K562 (cell line): ENCODE data around the gene SPATS2L. TPM values are rescaled to one million over a fixed set of nuclear protein-coding genes. Genes with fewer than 3 reads are reported as not detected.

Source experiments
- ATAC-seq: fragments of 200-7000 bp; cut with Tn5 transposase; 3 replicates; pipeline ENCODE4 v1.9.1; 2020; ENCODE audit warnings: moderate library complexity
- BruUV-seq: library from RNA; stranded (reverse); fragments of 400-500 nt; replicated peaks from 2 replicates; lab custom pipeline; 2021; lab: Mats Ljungman, UMichigan
- CTCF ChIA-PET: fragments of 300-600 bp; formaldehyde crosslinking; extraction: SDS; loops from one replicate; lab custom pipeline; 2021; ENCODE audit warnings: low intra/inter-chr PET ratio; lab: Yijun Ruan, JAX
- POLR2A ChIA-PET: fragments of 300-600, 350-650 bp; sonication (Branson Sonifier 250); formaldehyde crosslinking; extraction: SDS; loops from one replicate; lab custom pipeline; 2021; ENCODE audit warnings: antibody characterized with exemption, inconsistent platforms; lab: Yijun Ruan, JAX
- DNase-seq, 4 experiments: peaks; one replicate each; pipeline versions ENCODE4 v3.0.0 to v3.0.0-alpha.2; 2011 to 2018; ENCODE audit warnings: low spot score in 3 of 4, mixed read lengths in 3 of 4; ENCODE audit errors: extremely low read depth in 1 of 4
- FAIRE-seq: peaks from 2 replicates; lab custom pipeline; 2011; peaks lifted over from hg19 to GRCh38; lab: Jason Lieb, UNC
- H2AFZ ChIP-seq: 2 replicates; pipeline ENCODE4 v1.6.0; 2011; ENCODE audit warnings: low read depth, low read length, control low read depth, inconsistent platforms
- H3K27ac ChIP-seq: fragments of 200-600 bp; 3 replicates; pipeline ENCODE4 v1.8.0; 2011; ENCODE audit warnings: low read depth, mild to moderate bottlenecking, control low read depth, inconsistent platforms, low read length, moderate library complexity, mixed read lengths; ENCODE audit errors: extremely low read depth
- H3K27me3 ChIP-seq, 2 experiments: fragments of 300-600 bp in 1 of 2; 2 replicates in 1 of 2; 3 replicates in 1 of 2; pipeline versions ENCODE4 v1.6.0 to v1.8.0; 2011; ENCODE audit warnings: inconsistent platforms in 2 of 2, low read length in 2 of 2, mild to moderate bottlenecking in 1 of 2, mixed read lengths in 1 of 2, moderate library complexity in 1 of 2; ENCODE audit not compliant: control insufficient read depth in 2 of 2, insufficient read depth in 2 of 2
- H3K36me3 ChIP-seq: fragments of 300-600 bp; 3 replicates; pipeline ENCODE4 v1.8.0; 2011; ENCODE audit warnings: mild to moderate bottlenecking, low read length, inconsistent platforms; ENCODE audit not compliant: control insufficient read depth, insufficient read depth
- H3K4me1 ChIP-seq, 2 experiments: fragments of 200-600 bp in 1 of 2; replicated peaks in 1 of 2; 2 replicates in 1 of 2; 3 replicates in 1 of 2; pipeline versions ENCODE4 v1.5.1 to v1.8.0; 2011; ENCODE audit warnings: inconsistent platforms in 2 of 2, low read length in 2 of 2, mild to moderate bottlenecking in 1 of 2, mixed read lengths in 1 of 2, moderate library complexity in 1 of 2; ENCODE audit not compliant: control insufficient read depth in 2 of 2, insufficient read depth in 2 of 2
- H3K4me2 ChIP-seq: 2 replicates; pipeline ENCODE4 v1.6.1; 2011; ENCODE audit warnings: low read length, control low read depth, inconsistent platforms, mixed read lengths; ENCODE audit not compliant: insufficient read depth
- H3K4me3 ChIP-seq: fragments of 200-600 bp; sonication (generic), shearing (Covaris generic); 2 replicates; pipeline ENCODE4 v1.5.1; 2016; ENCODE audit warnings: control low read depth, inconsistent platforms
- H3K79me2 ChIP-seq: fragments of 200-600 bp; 3 replicates; pipeline ENCODE4 v1.8.0; 2011; ENCODE audit warnings: low read length, inconsistent platforms; ENCODE audit not compliant: control insufficient read depth, insufficient read depth
- H3K9ac ChIP-seq, 2 experiments: 2 replicates each; pipeline versions ENCODE4 v1.6.0 to v1.6.1; 2011; ENCODE audit warnings: low read depth in 2 of 2, low read length in 2 of 2, control low read depth in 1 of 2, inconsistent platforms in 1 of 2, mild to moderate bottlenecking in 1 of 2, mixed read lengths in 1 of 2; ENCODE audit not compliant: insufficient read depth in 1 of 2
- H3K9me1 ChIP-seq: one replicate; pipeline ENCODE4 v1.6.0; 2011; ENCODE audit warnings: inconsistent platforms, mild to moderate bottlenecking, low read length, moderate library complexity; ENCODE audit not compliant: control insufficient read depth, insufficient read depth
- H3K9me3 ChIP-seq: replicated peaks from 2 replicates; pipeline ENCODE4 v1.5.1; 2011; ENCODE audit warnings: low read depth, low read length, inconsistent platforms; ENCODE audit not compliant: control insufficient read depth, insufficient read depth
- H4K20me1 ChIP-seq: replicated peaks from 2 replicates; pipeline ENCODE4 v1.6.1; 2011; ENCODE audit warnings: low read length, inconsistent platforms, mixed read lengths; ENCODE audit not compliant: control insufficient read depth, insufficient read depth
- ARID2 ChIP-seq: fragments of 450-650 bp; IDR thresholded peaks from 2 replicates; pipeline ENCODE4 v1.6.1; 2017; ENCODE audit warnings: antibody characterized with exemption, mild to moderate bottlenecking
- CAMTA2 ChIP-seq: fragments of 250-450 bp; sonication (Bioruptor Pico); conservative IDR thresholded peaks from 2 replicates; pipeline ENCODE4 v1.5.1; 2022
- DIDO1 ChIP-seq: fragments of 450-650 bp; IDR thresholded peaks from 2 replicates; pipeline ENCODE4 v1.6.1; 2016; ENCODE audit warnings: low read depth, missing biosample characterization, missing genetic modification characterization
- EP300 ChIP-seq: IDR thresholded peaks from 2 replicates; pipeline ENCODE4 v1.6.1; 2012; ENCODE audit warnings: low read length, improper control_type of control experiment
- ILK ChIP-seq: fragments of 450-650 bp; IDR thresholded peaks from 2 replicates; pipeline ENCODE4 v1.6.1; 2016; ENCODE audit warnings: missing genetic modification characterization, low read depth, mild to moderate bottlenecking, missing compliant biosample characterization, moderate library complexity, borderline replicate concordance
- IRF2 ChIP-seq: sonication (generic); formaldehyde crosslinking; IDR thresholded peaks from 2 replicates; pipeline ENCODE4 v1.8.1; 2022; ENCODE audit warnings: mild to moderate bottlenecking, missing genetic modification reagents
- MCM7 ChIP-seq, 2 experiments: fragments of 450-650 bp; IDR thresholded peaks; 2 replicates each; pipeline ENCODE4 v1.6.1; 2016 to 2018
- MTA1 ChIP-seq: fragments of 450-650 bp; IDR thresholded peaks from 2 replicates; pipeline ENCODE4 v1.6.1; 2017; ENCODE audit warnings: borderline replicate concordance
- MYC ChIP-seq, 2 experiments: fragments of 250-450 bp in 1 of 2; sonication (Bioruptor Pico) in 1 of 2; IDR thresholded peaks; 2 replicates each; pipeline versions ENCODE4 v1.5.1 to v1.6.1; 2012 to 2021; ENCODE audit warnings: low read depth in 2 of 2, borderline replicate concordance in 1 of 2, improper control_type of control experiment in 1 of 2, low read length in 1 of 2, mild to moderate bottlenecking in 1 of 2, moderate library complexity in 1 of 2
- PHB ChIP-seq: fragments of 250-450 bp; sonication (Bioruptor Pico); IDR thresholded peaks from 2 replicates; pipeline ENCODE4 v1.5.0; 2021
- POLR2B ChIP-seq: fragments of 450-650 bp; IDR thresholded peaks from 2 replicates; pipeline ENCODE4 v1.6.1; 2018; ENCODE audit warnings: low read depth; ENCODE audit not compliant: partially characterized antibody
- RBM14 ChIP-seq: fragments of 200-400 bp; formaldehyde crosslinking; IDR thresholded peaks from 2 replicates; pipeline ENCODE4 v1.6.1; 2018; ENCODE audit warnings: low read depth, mild to moderate bottlenecking, low read length, moderate library complexity, borderline replicate concordance; ENCODE audit not compliant: insufficient read depth
- SMC3 ChIP-seq: conservative IDR thresholded peaks from 2 replicates; pipeline ENCODE4 v1.6.1; 2011; ENCODE audit warnings: low read depth, low read length, improper control_type of control experiment; ENCODE audit not compliant: insufficient read depth
- TFAM ChIP-seq: fragments of 250-450 bp; sonication (Bioruptor Pico); conservative IDR thresholded peaks from 2 replicates; pipeline ENCODE4 v1.5.0; 2021; ENCODE audit warnings: mild to moderate bottlenecking, moderate library complexity
- WHSC1 ChIP-seq: IDR thresholded peaks from one replicate; pipeline ENCODE4 v1.6.1; 2012; ENCODE audit warnings: low read length, control low read depth, inconsistent platforms
- ZFPM2 ChIP-seq: fragments of 250-450 bp; sonication (Bioruptor Pico); IDR thresholded peaks from 2 replicates; pipeline ENCODE4 v1.5.1; 2022; ENCODE audit warnings: mild to moderate bottlenecking
- ZNF134 ChIP-seq: fragments of 250-450 bp; sonication (Bioruptor Pico); conservative IDR thresholded peaks from 2 replicates; pipeline ENCODE4 v1.4.0; 2020
- WGBS: fragments of 100-300 bp; shearing (Covaris generic); methylation state at CpG from one replicate; pipeline ENCODE4 v1.1.6; 2016; ENCODE audit warnings: low coverage, mixed read lengths; ENCODE audit not compliant: insufficient coverage; ENCODE audit errors: missing lambda C conversion rate; 5-methylcytosine and 5-hydroxymethylcytosine counted together
- in situ Hi-C: fragments of 300-500 bp; cut with MboI; formaldehyde crosslinking; loops from 4 replicates; pipeline ENCODE4 v1.15.0; 2018; ENCODE audit warnings: inconsistent platforms, mixed read lengths
- intact Hi-C: fragments of 100-400 bp; cut with micrococcal nuclease; formaldehyde crosslinking; loops from 2 replicates; pipeline ENCODE4 v1.14.2; 2022
- polyA plus RNA-seq, 8 experiments: library from polyadenylated mRNA; depleted of rRNA in 4 of 8; stranded (reverse) in 5 of 8; unstranded in 3 of 8; fragments of >200 nt; fragmentation: Nextera tagmentation in 2 of 8; fragmentation: Illumina TruSeq in 1 of 8; extraction: Ambion mirVana in 2 of 8; extraction: Trizol in 1 of 8; gene quantifications; 2 replicates each; pipeline versions ENCODE4 v1.2.1 to v1.2.3, GENCODE V29; 2011 to 2014; ENCODE audit warnings: inconsistent platforms in 1 of 8, missing spikeins in 1 of 8
- total RNA-seq, 7 experiments: library from RNA; depleted of rRNA in 6 of 7; stranded (reverse); fragments of >200 nt in 6 of 7; fragmentation: Illumina TruSeq in 2 of 7; extraction: Trizol in 2 of 7; gene quantifications; 2 replicates each; pipeline versions ENCODE4 v1.2.1 to v1.2.3, GENCODE V29; 2011 to 2021; ENCODE audit warnings: low replicate concordance in 1 of 7
- TF ChIP-seq, protein P1 (sequence below): fragments of 250-450 bp; sonication (Bioruptor Pico); IDR thresholded peaks from 2 replicates; pipeline ENCODE4 v1.9.0; 2021; ENCODE audit warnings: mild to moderate bottlenecking, inconsistent platforms
- TF ChIP-seq, protein P2 (sequence below), 2 experiments: fragments of 450-650 bp in 1 of 2; sonication (generic) in 1 of 2; formaldehyde crosslinking in 1 of 2; IDR thresholded peaks in 1 of 2; conservative IDR thresholded peaks in 1 of 2; 2 replicates each; pipeline versions ENCODE4 v1.6.1 to v1.8.1; 2016 to 2023; ENCODE audit warnings: mild to moderate bottlenecking in 2 of 2, moderate library complexity in 2 of 2, inconsistent platforms in 1 of 2, missing genetic modification reagents in 1 of 2
- TF ChIP-seq, protein P3 (sequence below): fragments of 250-450 bp; sonication (Bioruptor Pico); IDR thresholded peaks from 2 replicates; pipeline ENCODE4 v1.5.0; 2022; ENCODE audit warnings: mild to moderate bottlenecking

SPATS2L gene
- total and polyA plus RNA-seq, 9 of the 15 experiments (the other 6 are each of a cell fraction or from before 2014, with no cell fraction given): 11.3 to 41.5 (median 24.9) TPM

DNA sequence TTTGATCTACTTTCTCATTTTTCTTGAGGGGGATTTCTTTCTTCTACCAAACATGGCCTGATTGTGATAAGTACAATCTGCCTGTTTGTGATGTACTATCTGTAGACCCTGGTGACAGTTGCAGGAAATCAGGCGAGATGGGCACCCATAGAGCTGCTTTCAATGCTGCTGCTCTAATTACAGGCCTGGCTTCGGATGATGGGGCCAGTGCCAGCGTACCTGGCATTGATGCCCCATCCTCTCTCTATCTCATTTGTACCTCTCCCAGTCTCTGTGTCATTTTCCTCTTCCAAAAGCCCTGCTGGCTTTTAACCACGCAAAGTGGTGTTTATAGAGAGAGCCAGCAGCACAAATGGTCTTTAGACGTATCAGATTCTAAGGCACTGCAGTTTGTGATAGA is 133.5 kb downstream of the SPATS2L start:
- Histone ChIP-seq H3K9me1 (no peaks in the 10 kb centered on the region), H3K4me3 (no peak overlapping the region), H3K4me2 (no peak overlapping the region), H3K9me3 (no peaks in the 10 kb centered on the region), H3K27ac (no peak overlapping the region), H3K79me2 (no peaks in the 10 kb centered on the region), H3K36me3 (no peaks in the 10 kb centered on the region), H3K4me1 (no peaks in the 10 kb centered on the region), H2AFZ (no peak overlapping the region), H3K27me3 (no peaks in the 10 kb centered on the region), H4K20me1 (no peaks in the 10 kb centered on the region), H3K9ac (no peak overlapping the region)
- no TSS peak for BruUV-seq
- DNase-seq: no peak
- in situ Hi-C loops: no loop called here
- TF ChIP-seq CAMTA2 (CRISPR knock-in tag) (no peak), RBM14 (no peak), MCM7 (IDR thresholded peaks at IDR 0.05) (no peak), WHSC1 (no peak), ARID2 (no peak), EP300 (no peak), PHB (CRISPR knock-in tag) (no peak), IRF2 (CRISPR knock-in tag) (no peak), MTA1 (no peak), ZFPM2 (no peak), POLR2B (no peak), ZNF134 (CRISPR knock-in tag) (no peak), MYC (IDR thresholded peaks at IDR 0.05; ENCODE audit: low read depth, low read length) (no peak), MYC (CRISPR knock-in tag; IDR thresholded peaks at IDR 0.05; ENCODE audit: borderline replicate concordance, low read depth) (no peak), SMC3 (no peak), TFAM (no peak), DIDO1 (no peak), ILK (tag) (no peak)
- TF ChIP-seq, protein P1, sequence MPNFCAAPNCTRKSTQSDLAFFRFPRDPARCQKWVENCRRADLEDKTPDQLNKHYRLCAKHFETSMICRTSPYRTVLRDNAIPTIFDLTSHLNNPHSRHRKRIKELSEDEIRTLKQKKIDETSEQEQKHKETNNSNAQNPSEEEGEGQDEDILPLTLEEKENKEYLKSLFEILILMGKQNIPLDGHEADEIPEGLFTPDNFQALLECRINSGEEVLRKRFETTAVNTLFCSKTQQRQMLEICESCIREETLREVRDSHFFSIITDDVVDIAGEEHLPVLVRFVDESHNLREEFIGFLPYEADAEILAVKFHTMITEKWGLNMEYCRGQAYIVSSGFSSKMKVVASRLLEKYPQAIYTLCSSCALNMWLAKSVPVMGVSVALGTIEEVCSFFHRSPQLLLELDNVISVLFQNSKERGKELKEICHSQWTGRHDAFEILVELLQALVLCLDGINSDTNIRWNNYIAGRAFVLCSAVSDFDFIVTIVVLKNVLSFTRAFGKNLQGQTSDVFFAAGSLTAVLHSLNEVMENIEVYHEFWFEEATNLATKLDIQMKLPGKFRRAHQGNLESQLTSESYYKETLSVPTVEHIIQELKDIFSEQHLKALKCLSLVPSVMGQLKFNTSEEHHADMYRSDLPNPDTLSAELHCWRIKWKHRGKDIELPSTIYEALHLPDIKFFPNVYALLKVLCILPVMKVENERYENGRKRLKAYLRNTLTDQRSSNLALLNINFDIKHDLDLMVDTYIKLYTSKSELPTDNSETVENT (CRISPR knock-in tag): no peak
- TF ChIP-seq, protein P2, sequence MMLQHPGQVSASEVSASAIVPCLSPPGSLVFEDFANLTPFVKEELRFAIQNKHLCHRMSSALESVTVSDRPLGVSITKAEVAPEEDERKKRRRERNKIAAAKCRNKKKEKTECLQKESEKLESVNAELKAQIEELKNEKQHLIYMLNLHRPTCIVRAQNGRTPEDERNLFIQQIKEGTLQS (IDR thresholded peaks at IDR 0.05): no peak
- TF ChIP-seq, protein P2 (CRISPR knock-in tag; conservative IDR thresholded peaks at IDR 0.05): no peak
- TF ChIP-seq, protein P3, sequence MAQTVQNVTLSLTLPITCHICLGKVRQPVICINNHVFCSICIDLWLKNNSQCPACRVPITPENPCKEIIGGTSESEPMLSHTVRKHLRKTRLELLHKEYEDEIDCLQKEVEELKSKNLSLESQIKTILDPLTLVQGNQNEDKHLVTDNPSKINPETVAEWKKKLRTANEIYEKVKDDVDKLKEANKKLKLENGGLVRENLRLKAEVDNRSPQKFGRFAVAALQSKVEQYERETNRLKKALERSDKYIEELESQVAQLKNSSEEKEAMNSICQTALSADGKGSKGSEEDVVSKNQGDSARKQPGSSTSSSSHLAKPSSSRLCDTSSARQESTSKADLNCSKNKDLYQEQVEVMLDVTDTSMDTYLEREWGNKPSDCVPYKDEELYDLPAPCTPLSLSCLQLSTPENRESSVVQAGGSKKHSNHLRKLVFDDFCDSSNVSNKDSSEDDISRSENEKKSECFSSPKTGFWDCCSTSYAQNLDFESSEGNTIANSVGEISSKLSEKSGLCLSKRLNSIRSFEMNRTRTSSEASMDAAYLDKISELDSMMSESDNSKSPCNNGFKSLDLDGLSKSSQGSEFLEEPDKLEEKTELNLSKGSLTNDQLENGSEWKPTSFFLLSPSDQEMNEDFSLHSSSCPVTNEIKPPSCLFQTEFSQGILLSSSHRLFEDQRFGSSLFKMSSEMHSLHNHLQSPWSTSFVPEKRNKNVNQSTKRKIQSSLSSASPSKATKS (CRISPR knock-in tag): no peak
- intact Hi-C loops: no loop called here
- no peak for ATAC-seq
- POLR2A ChIA-PET: no interaction called here
- no peak for FAIRE-seq
- CTCF ChIA-PET: no interaction called here
- 75% methylated on average over 5 of the region's 5 CpGs for WGBS
